CD14-positive monocyte (primary cell): Measurements from ENCODE around the gene SCAPER. TPM values are rescaled to one million over a fixed set of nuclear protein-coding genes. Genes with fewer than 3 reads are reported as not detected.

Experiments used
- DNase-seq, 3 donors: peaks; one replicate each; pipeline ENCODE4 v3.0.0-alpha.2; 2011 to 2022
- H2AFZ ChIP-seq: 2 replicates; pipeline ENCODE4 v1.6.0; 2012; ENCODE audit warnings: mild to moderate bottlenecking, low read depth, low read length, inconsistent platforms; ENCODE audit not compliant: insufficient read depth, poor library complexity, severe bottlenecking
- H3K27ac ChIP-seq, 2 donors: 1 replicate in 1 of 2; 2 replicates in 1 of 2; pipeline ENCODE4 v1.5.1; 2012 to 2013; ENCODE audit warnings: low read length in 2 of 2, control low read depth in 1 of 2, inconsistent platforms in 1 of 2, low read depth in 1 of 2, mild to moderate bottlenecking in 1 of 2
- H3K27me3 ChIP-seq, 2 donors: one replicate each; pipeline versions ENCODE4 v1.6.0 to v1.6.1; 2011 to 2013; ENCODE audit warnings: low read length in 2 of 2; ENCODE audit not compliant: control insufficient read depth in 2 of 2, insufficient read depth in 2 of 2
- H3K36me3 ChIP-seq, 2 donors: replicated peaks in 1 of 2; 1 replicate in 1 of 2; 2 replicates in 1 of 2; pipeline versions ENCODE4 v1.5.1 to v1.6.1; 2012 to 2013; ENCODE audit warnings: low read length in 2 of 2, control low read depth in 1 of 2, inconsistent platforms in 1 of 2, mild to moderate bottlenecking in 1 of 2; ENCODE audit not compliant: insufficient read depth in 2 of 2, control insufficient read depth in 1 of 2
- H3K4me1 ChIP-seq, 2 donors: 1 replicate in 1 of 2; 2 replicates in 1 of 2; pipeline versions ENCODE4 v1.5.1 to v1.6.1; 2012 to 2013; ENCODE audit warnings: low read length in 2 of 2, control low read depth in 1 of 2, inconsistent platforms in 1 of 2, mild to moderate bottlenecking in 1 of 2, moderate library complexity in 1 of 2; ENCODE audit not compliant: insufficient read depth in 2 of 2, control insufficient read depth in 1 of 2
- H3K4me2 ChIP-seq: replicated peaks from 2 replicates; pipeline ENCODE3; 2012; ENCODE audit warnings: low read length, moderate library complexity, mild to moderate bottlenecking; ENCODE audit not compliant: poor library complexity, severe bottlenecking; ENCODE audit errors: extremely low read depth
- H3K4me3 ChIP-seq, 3 experiments: fragments of 200-600 bp in 1 of 3; sonication (generic) in 1 of 3; replicated peaks in 1 of 3; 1 replicate in 2 of 3; 2 replicates in 1 of 3; pipeline ENCODE4 v1.5.1; 2011 to 2013; ENCODE audit warnings: low read length in 3 of 3, mild to moderate bottlenecking in 3 of 3, control low read depth in 2 of 3, low read depth in 2 of 3, inconsistent platforms in 1 of 3, moderate library complexity in 1 of 3
- H3K79me2 ChIP-seq: 2 replicates; pipeline ENCODE4 v1.6.0; 2012; ENCODE audit warnings: mild to moderate bottlenecking, control low read depth, inconsistent platforms, low read length, moderate library complexity; ENCODE audit not compliant: insufficient read depth
- H3K9ac ChIP-seq: 2 replicates; pipeline ENCODE4 v1.6.0; 2017; ENCODE audit warnings: low read length, mild to moderate bottlenecking; ENCODE audit not compliant: insufficient read depth, poor library complexity, severe bottlenecking
- H3K9me3 ChIP-seq, 2 donors: replicated peaks in 1 of 2; 1 replicate in 1 of 2; 2 replicates in 1 of 2; pipeline versions ENCODE4 v1.5.1 to v1.6.1; 2012 to 2013; ENCODE audit warnings: low read length in 2 of 2, control low read depth in 1 of 2; ENCODE audit not compliant: control insufficient read depth in 1 of 2, insufficient read depth in 1 of 2
- H4K20me1 ChIP-seq: 2 replicates; pipeline ENCODE4 v1.6.0; 2012; ENCODE audit warnings: mild to moderate bottlenecking, low read length, control low read depth, moderate library complexity; ENCODE audit not compliant: insufficient read depth
- H3K27ac Mint-ChIP-seq, 7 donors: one replicate each; pipeline ENCODE4 v1.8.0; 2020; ENCODE audit warnings: mild to moderate bottlenecking in 7 of 7, mixed read lengths in 7 of 7, moderate library complexity in 6 of 7, inconsistent platforms in 2 of 7
- H3K27me3 Mint-ChIP-seq, 3 donors: one replicate each; pipeline ENCODE4 v1.8.0; 2021 to 2022; ENCODE audit warnings: low read depth in 3 of 3, mild to moderate bottlenecking in 3 of 3, mixed read lengths in 3 of 3, moderate library complexity in 3 of 3, inconsistent platforms in 1 of 3
- H3K36me3 Mint-ChIP-seq, 2 donors: one replicate each; pipeline ENCODE4 v1.8.0; 2020; ENCODE audit warnings: mixed read lengths in 2 of 2, inconsistent platforms in 1 of 2, mild to moderate bottlenecking in 1 of 2
- H3K4me1 Mint-ChIP-seq: one replicate; pipeline ENCODE4 v1.8.0; 2020; ENCODE audit warnings: mild to moderate bottlenecking, mixed read lengths
- H3K4me3 Mint-ChIP-seq, 2 donors: one replicate each; pipeline ENCODE4 v1.8.0; 2020; ENCODE audit warnings: mild to moderate bottlenecking in 2 of 2, mixed read lengths in 2 of 2, moderate library complexity in 1 of 2
- H3K9me3 Mint-ChIP-seq, 7 donors: one replicate each; pipeline ENCODE4 v1.8.0; 2020 to 2022; ENCODE audit warnings: mixed read lengths in 7 of 7, mild to moderate bottlenecking in 6 of 7, moderate library complexity in 6 of 7, inconsistent platforms in 2 of 7
- CTCF ChIP-seq: fragments of 200-600 bp; IDR thresholded peaks from one replicate; pipeline ENCODE4 v1.8.0; 2022; ENCODE audit warnings: antibody characterized with exemption, mild to moderate bottlenecking
- WGBS: methylation state at CpG from one replicate; pipeline ENCODE4 v1.1.5; 2013; ENCODE audit warnings: missing lambda C conversion rate; ENCODE audit not compliant: insufficient coverage; 5-methylcytosine and 5-hydroxymethylcytosine counted together
- intact Hi-C, 2 donors: fragments of 100-400 bp; cut with micrococcal nuclease; formaldehyde crosslinking; loops; one replicate each; pipeline versions ENCODE4 v1.15.0 to v1.15.1; 2023
- polyA plus RNA-seq, 3 donors: library from polyadenylated mRNA; depleted of rRNA in 1 of 3; unstranded in 2 of 3; stranded (reverse) in 1 of 3; fragments of 300-500 nt in 2 of 3; fragments of >200 nt in 1 of 3; fragmentation: Illumina TruSeq in 2 of 3; gene quantifications; 1 replicate in 2 of 3; 2 replicates in 1 of 3; pipeline ENCODE4 v1.2.3, GENCODE V29; 2012 to 2021

The SCAPER gene
- polyA plus RNA-seq, 3 donors = 2.5 to 5.4 (median 4.2) TPM

- Histone ChIP-seq H2AFZ (peak within 1 kb of the TSS; percentile 99), H3K9ac (peak within 1 kb of the TSS; percentile 81), H3K27ac (peak within 1 kb of the TSS in 1 of 2 donors; percentile 67), H3K4me3 (peak within 1 kb of the TSS; percentile 55 to 97 (median 79)), H3K79me2 (peaks cover 10% of the 10 kb centered on the region), H3K36me3 (peaks cover 6 to 28% of the 10 kb centered on the region in 2 donors), H3K4me1 (peaks cover 17% of the 10 kb centered on the region in 2 donors), H3K4me2 (peak within 1 kb of the TSS; percentile 94), H3K9me3 (no peaks in the 10 kb centered on the region), H4K20me1 (no peaks in the 10 kb centered on the region), H3K27me3 (no peaks in the 10 kb centered on the region)
- peak; percentile 91 to 93 (median 91) for DNase-seq
- H3K27ac Mint-ChIP-seq = peak within 1 kb of the TSS; percentile 59 to 86 (median 79)
- peaks cover 20% of the 10 kb centered on the region for H3K4me1 Mint-ChIP-seq
- H3K4me3 Mint-ChIP-seq = peak within 1 kb of the TSS; percentile 85 to 94
- H3K27me3 Mint-ChIP-seq = peaks cover 0 to 4% (median 3%) of the 10 kb centered on the region in 3 donors
- no peak for TF ChIP-seq CTCF
- under 1% methylated on average over 90 of the region's 96 CpGs for WGBS
- peaks cover 19 to 29% of the 10 kb centered on the region in 2 donors for H3K36me3 Mint-ChIP-seq
- intact Hi-C loops = loop anchor here in 1 of 2 donors (5.0 kb wide), 1 partner anchor 491 kb away; the partner anchor contains the start of genes HMG20A and PEAK1
- peaks cover 0 to 3% (median 0%) of the 10 kb centered on the region in 7 donors for H3K9me3 Mint-ChIP-seq
Measured at GRCh38 chr15:76931397-76932134, 26.4 kb upstream of the SCAPER start, which contains the start of gene RCN2. Gene RCN2, plus strand, starts transcription at chr15:76931749. Its CDS starts 93 bp downstream, at chr15:76931842.

- Mint-ChIP-seq H3K4me3 (peak overlapping the region; percentile 85 to 88), H3K4me1 (peaks cover 17% of the 10 kb centered on the region), H3K27me3 (peaks cover 0 to 4% (median 3%) of the 10 kb centered on the region in 3 donors), H3K27ac (peak overlapping the region in 5 of 7 donors; percentile 26 to 86 (median 74)), H3K9me3 (peaks cover 0 to 3% (median 0%) of the 10 kb centered on the region in 7 donors), H3K36me3 (peaks cover 19 to 26% of the 10 kb centered on the region in 2 donors)
- WGBS = 0% methylated on average over 1 of the region's 7 CpGs
- no peak for DNase-seq
- Histone ChIP-seq H3K79me2 (peaks cover 10% of the 10 kb centered on the region), H3K36me3 (peaks cover 3 to 25% of the 10 kb centered on the region in 2 donors), H3K4me1 (peaks cover 16 to 17% of the 10 kb centered on the region in 2 donors), H3K27me3 (no peaks in the 10 kb centered on the region), H3K4me2 (peak overlapping the region; percentile 94), H3K9me3 (no peaks in the 10 kb centered on the region), H3K27ac (peak overlapping the region in 1 of 2 donors; percentile 67), H2AFZ (peak overlapping the region; percentile 99), H4K20me1 (no peaks in the 10 kb centered on the region), H3K9ac (peak overlapping the region; percentile 81), H3K4me3 (peak overlapping the region; percentile 55 to 97 (median 79))
- intact Hi-C loops = loop anchor here in 1 of 2 donors (5.0 kb wide), 1 partner anchor 491 kb away; the partner anchor contains the start of genes HMG20A and PEAK1
- TF ChIP-seq CTCF = no peak
Measured at GRCh38 chr15:76930831-76931396, 25.8 kb upstream of the SCAPER start.
